Tibial artery (tissue), 4 donors: Measurements from ENCODE around the gene LSS.

ENCODE experiments used
- DNase-seq, 2 donors: peaks; one replicate each; pipeline ENCODE4 v3.0.0-alpha.2; 2019
- H3K27ac ChIP-seq, 2 donors: fragments of 200-600 bp; sonication (generic) in 1 of 2; 1 replicate in 1 of 2; 2 replicates in 1 of 2; pipeline ENCODE4 v1.5.1; 2018 to 2019; ENCODE audit warnings: mild to moderate bottlenecking in 1 of 2
- H3K27me3 ChIP-seq, 2 donors: fragments of 200-600 bp; sonication (generic) in 1 of 2; one replicate each; pipeline versions ENCODE4 v1.5.1 to v1.6.0; 2016 to 2019
- H3K36me3 ChIP-seq, 3 donors: fragments of 200-600 bp; sonication (generic) in 2 of 3; one replicate each; pipeline ENCODE4 v1.5.1; 2016 to 2019; ENCODE audit warnings: mild to moderate bottlenecking in 2 of 3
- H3K4me1 ChIP-seq, 4 donors: fragments of 200-600 bp; sonication (generic) in 2 of 4; 1 replicate in 3 of 4; 2 replicates in 1 of 4; pipeline ENCODE4 v1.5.1; 2016 to 2019
- H3K4me3 ChIP-seq, 2 donors: fragments of 200-600 bp; sonication (generic) in 1 of 2; 1 replicate in 1 of 2; 2 replicates in 1 of 2; pipeline ENCODE4 v1.5.1; 2018 to 2019; ENCODE audit warnings: mild to moderate bottlenecking in 2 of 2
- H3K9me3 ChIP-seq, 3 donors: fragments of 200-600 bp; sonication (generic) in 1 of 3; one replicate each; pipeline ENCODE4 v1.5.1; 2016 to 2019
- CTCF ChIP-seq, 2 experiments: fragments of 200-600 bp in 1 of 2; fragments of 450-650 bp in 1 of 2; IDR thresholded peaks; one replicate each; pipeline ENCODE4 v1.5.1; 2017 to 2019; ENCODE audit warnings: antibody characterized with exemption in 2 of 2, mild to moderate bottlenecking in 1 of 2, moderate library complexity in 1 of 2
- intact Hi-C: fragments of 100-400 bp; cut with DNase I; formaldehyde crosslinking; loops from one replicate; pipeline ENCODE4 v1.15.0; 2023; ENCODE audit warnings: low total_unique reads

LSS gene

GRCh38 chr21:46199436-46200373, 28.9 kb downstream of the LSS start:
- TF ChIP-seq CTCF (IDR thresholded peaks at IDR 0.05), result no peak
- Histone ChIP-seq H3K27me3 (no peaks in the 10 kb centered on the region), H3K4me3 (no peak overlapping the region), H3K36me3 (peaks cover 53 to 78% (median 64%) of the 10 kb centered on the region in 3 donors), H3K9me3 (no peaks in the 10 kb centered on the region), H3K27ac (no peak overlapping the region), H3K4me1 (no peaks in the 10 kb centered on the region)
- intact Hi-C loops, result loop anchor here (10.0 kb wide), 1 partner anchor 55 kb away; no protein-coding TSS in a partner anchor
- peak in 1 of 2 donors; percentile 6 for DNase-seq

- no peaks in the 10 kb centered on the region for H3K9me3 ChIP-seq
- H3K27me3 ChIP-seq, result no peaks in the 10 kb centered on the region
- H3K4me3 ChIP-seq, result no peak overlapping the region
- DNase-seq, result peak in 1 of 2 donors; percentile 59
- H3K4me1 ChIP-seq, result no peaks in the 10 kb centered on the region
- no peak for TF ChIP-seq CTCF (IDR thresholded peaks at IDR 0.05)
- peaks cover 62 to 82% (median 73%) of the 10 kb centered on the region in 3 donors for H3K36me3 ChIP-seq
- no peak overlapping the region for H3K27ac ChIP-seq
- intact Hi-C loops, result loop anchor here (10.0 kb wide), 1 partner anchor 52 kb away; no protein-coding TSS in a partner anchor
Measured at GRCh38 chr21:46196733-46197132, 31.8 kb downstream of the LSS start.

GRCh38 chr21:46195595-46196195, 32.9 kb downstream of the LSS start:
- no peak overlapping the region for H3K27ac ChIP-seq
- intact Hi-C loops, result loop anchor here (10.0 kb wide), 1 partner anchor 51 kb away; no protein-coding TSS in a partner anchor
- TF ChIP-seq CTCF (IDR thresholded peaks at IDR 0.05), result no peak
- H3K9me3 ChIP-seq, result no peaks in the 10 kb centered on the region
- no peaks in the 10 kb centered on the region for H3K4me1 ChIP-seq
- H3K4me3 ChIP-seq, result no peak overlapping the region
- H3K27me3 ChIP-seq, result no peaks in the 10 kb centered on the region
- H3K36me3 ChIP-seq, result peaks cover 73 to 89% (median 78%) of the 10 kb centered on the region in 3 donors
- DNase-seq, result peak in 1 of 2 donors; percentile 48

- peak in 1 of 2 donors; percentile 54 for DNase-seq
- H3K9me3 ChIP-seq, result no peaks in the 10 kb centered on the region
- intact Hi-C loops, result loop anchor here (10.0 kb wide), 1 partner anchor 50 kb away; no protein-coding TSS in a partner anchor
- no peak overlapping the region for H3K27ac ChIP-seq
- H3K4me1 ChIP-seq, result peaks cover 0 to 8% (median 0%) of the 10 kb centered on the region in 4 donors
- no peak for TF ChIP-seq CTCF (IDR thresholded peaks at IDR 0.05)
- H3K27me3 ChIP-seq, result no peaks in the 10 kb centered on the region
- H3K36me3 ChIP-seq, result peaks cover 69 to 90% (median 87%) of the 10 kb centered on the region in 3 donors
- H3K4me3 ChIP-seq, result no peak overlapping the region
Measured at GRCh38 chr21:46194374-46195334, 33.9 kb downstream of the LSS start.
